Activated gamma-delta T cell treated with Interleukin-2 at 50 U/mL for 16 hours (primary cell): ENCODE measurements around the gene MANBA.
"Not testable (repeated sequence)": the region's sequence is repeated elsewhere in the genome, so short reads cannot be mapped to it uniquely, and the experiment has no call there.

Source experiments
- DNase-seq: peaks from one replicate; pipeline ENCODE4 v3.0.0-alpha.2; 2020

Gene MANBA

GRCh38 chr4:102718833-102719575 is 41.8 kb downstream of the MANBA start:
- DNase-seq, result not testable (repeated sequence)

DNA sequence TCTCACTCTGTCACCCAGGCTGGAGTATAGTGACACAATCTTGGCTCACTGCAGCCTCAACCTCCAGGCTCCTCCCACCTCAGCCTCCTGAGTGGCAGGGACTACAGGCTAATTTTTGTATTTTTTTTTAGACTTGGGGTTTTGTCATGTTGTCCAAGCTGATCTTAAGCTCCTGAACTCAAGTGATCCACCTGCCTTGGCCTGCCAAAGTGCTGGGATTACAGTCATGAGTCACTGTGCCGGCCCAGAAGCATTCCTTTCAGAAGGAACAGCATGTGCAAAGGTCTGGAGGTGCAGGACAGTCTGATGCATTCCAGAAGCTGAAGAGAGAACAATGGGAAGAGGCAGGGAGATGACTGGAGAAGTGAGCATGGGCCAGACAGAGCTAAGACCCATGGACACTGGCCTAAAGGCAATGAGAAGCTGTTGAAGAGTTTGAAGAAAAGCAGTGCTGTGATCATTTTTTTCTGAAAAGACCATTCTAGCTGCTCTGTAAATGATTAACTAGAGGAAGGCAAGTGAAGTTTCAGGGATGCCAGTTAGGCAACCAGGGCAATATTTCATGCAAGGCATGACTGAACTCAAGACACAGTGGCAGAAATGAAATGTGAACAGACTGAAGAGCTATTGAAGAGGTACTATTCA is 43.2 kb downstream of the MANBA start:
- DNase-seq, result no peak

DNA sequence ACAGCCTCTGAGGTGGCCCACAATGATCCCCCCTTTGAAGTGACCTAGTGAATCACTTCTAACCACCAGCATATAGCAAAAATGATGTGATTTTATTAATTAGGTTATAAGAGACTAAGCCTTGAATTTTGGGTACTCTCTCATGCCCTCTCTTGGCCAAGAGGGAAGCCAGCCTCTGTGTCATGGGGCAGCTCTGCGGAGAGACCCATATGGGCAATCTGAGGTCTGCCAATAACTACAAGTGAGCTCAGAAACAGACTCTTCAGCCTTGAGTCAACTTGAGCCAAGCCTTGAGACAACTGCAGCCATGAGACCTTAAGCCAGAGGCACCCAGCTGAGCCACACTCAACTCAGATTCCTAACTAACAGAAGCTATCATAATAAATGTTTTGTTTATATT is 45.7 kb downstream of the MANBA start:
- no peak for DNase-seq

GRCh38 chr4:102713774-102714173 is 47.0 kb downstream of the MANBA start:
- not testable (repeated sequence) for DNase-seq

GRCh38 chr4:102713096-102713495 is 47.7 kb downstream of the MANBA start:
- DNase-seq, result no peak

DNA sequence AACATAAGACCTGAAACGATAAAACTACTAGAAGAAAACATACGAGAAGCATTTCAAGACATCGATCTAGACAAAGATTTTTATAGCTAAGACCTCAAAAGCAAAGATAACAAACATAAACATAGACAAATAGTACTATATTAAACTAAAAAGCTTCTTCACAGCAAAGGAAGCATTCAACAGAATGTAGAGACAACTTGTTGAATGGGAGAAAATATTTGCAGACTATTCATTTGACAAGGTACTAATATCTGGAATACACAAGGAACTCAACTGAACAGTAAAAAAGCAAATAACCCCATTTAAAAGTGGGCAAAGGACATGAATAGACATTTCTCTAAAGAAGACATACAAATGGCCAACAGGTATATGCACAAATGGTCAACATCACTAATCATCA is 49.8 kb downstream of the MANBA start:
- no peak for DNase-seq

DNA sequence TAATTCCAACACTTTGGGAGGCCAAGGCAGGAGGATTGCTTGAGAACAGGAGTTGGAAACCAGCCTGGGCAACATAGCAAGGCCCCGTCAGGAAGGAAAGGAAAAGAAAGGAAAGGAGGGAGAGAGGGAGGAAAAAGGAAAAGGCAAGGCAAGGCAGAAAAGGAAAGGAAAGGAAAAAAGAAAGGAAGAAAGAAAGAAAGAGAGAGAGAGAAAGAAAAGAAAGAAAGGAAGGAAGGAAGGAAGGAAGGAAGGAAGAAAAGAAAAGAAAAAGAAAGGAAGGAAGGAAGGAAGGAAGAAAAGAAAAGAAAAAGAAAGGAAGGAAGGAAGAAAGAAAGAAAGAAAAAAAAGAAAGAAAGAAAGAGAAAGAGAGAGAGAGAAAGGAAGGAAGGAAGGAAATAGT is 51.7 kb downstream of the MANBA start:
- DNase-seq, result not testable (repeated sequence)

DNA sequence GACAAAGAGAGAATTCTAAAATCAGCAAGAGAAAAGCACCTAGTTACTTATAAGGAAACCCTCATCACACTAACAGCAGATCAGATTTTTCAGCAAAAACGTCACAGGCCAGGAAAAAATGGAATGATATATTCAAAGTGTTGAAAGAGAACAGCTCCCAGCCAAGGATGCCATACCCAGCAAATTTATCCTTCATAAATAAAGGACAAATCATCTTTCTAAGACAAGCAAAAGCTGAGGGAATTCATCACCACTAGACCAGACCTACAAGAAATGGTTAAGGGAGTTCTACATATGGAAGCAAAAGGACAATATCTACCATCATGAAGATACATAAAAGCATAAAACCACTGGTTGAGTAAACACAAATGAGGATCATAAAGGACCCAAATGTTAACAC is 53.6 kb downstream of the MANBA start:
- DNase-seq, result no peak

DNA sequence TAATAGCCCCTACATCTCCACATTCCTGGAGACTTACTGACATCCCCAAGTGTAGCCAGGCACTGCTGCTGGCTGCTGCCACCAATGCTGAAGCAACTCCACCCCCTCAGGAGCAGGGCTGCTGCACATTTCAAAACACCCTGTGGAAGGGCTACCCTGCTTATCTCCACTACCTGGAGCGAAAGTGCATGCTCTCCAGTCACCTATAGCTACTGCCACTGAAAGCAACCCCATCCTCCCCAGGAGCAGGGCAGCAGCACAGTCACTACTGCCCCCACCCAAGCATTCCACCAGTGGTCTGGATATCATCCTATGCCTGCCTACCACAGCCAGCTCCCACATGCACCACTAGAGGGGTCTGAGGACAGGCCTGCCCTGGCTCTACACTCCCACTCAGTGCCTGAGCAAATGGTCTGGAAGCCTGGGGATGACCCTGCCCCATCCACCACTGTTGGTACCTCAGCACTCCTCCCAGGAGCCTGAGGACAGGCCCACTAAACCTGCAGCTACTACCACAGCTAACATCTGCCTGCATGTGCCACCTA is 55.3 kb downstream of the MANBA start:
- DNase-seq, result no peak

DNA sequence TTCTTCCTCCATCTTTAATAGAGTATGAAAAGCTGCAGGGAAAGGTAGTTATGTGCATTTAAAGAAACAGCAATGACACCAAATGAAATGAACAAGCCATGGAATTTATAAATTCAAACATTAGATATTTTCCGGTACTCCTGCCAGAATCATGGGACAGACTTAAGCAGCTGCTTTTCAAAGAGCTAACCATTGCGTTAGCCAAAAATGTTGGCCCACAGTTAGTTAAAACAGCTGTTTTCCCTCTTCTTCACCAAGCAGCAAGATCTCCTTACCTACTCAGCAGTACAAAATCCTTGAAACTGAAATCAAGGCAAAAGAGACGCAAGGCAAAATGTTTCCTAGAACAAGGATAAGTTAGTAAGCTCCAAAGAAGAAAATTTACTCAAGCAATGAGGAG is 64.0 kb downstream of the MANBA start:
- DNase-seq, result no peak

GRCh38 chr4:102694791-102695190 is 66.0 kb downstream of the MANBA start:
- DNase-seq, result no peak

DNA sequence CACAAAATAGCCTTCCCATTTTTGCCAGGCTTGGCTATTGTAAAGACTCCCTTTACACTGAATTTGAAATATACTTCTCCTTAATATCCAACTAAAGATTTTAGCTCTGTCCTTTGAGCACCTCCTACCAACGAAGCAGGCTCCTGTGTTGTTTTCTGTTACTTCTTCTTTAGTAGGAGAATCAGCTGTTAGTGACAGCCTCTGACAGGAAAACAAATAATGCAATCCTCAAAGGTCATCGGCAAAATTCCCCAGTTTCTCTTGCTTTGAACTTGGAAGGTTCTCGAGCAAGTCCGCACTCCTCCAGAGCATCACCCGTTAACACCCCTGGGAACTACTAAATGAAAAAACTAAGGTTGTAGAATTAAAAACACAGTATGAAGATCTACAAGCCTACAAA is 66.9 kb downstream of the MANBA start:
- no peak for DNase-seq

DNA sequence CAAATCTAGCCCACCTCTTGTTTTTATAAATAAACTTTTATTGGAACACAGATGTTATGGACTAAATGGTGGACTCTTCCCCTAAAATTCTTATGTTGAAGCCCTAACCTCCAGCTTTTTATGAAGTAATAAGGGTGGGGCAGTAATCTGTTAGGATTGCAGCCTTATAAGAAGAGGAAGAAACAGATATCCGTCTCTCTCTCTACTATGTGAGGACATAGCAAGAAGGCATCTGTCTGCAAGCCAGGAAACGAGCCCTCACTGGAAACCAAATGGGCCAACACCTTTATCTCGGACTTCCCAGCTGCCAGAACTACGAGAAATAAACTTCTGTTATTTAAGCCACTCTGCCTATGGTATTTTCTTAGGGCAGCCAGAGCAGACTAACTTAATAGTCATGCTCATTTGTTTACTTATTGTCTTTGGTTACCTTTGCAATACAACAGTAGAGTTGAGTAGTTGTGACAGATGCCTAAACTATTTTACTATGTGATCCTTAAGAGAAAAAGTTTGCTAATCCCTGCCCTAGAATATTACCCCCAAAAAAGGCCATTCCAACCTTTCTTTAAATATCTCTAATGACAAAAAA is 67.4 kb downstream of the MANBA start:
- no peak for DNase-seq

GRCh38 chr4:102692474-102692873 is 68.3 kb downstream of the MANBA start:
- no peak for DNase-seq

- DNase-seq, result no peak
These were observed 72.8 kb downstream of the MANBA start for GRCh38 chr4:102687982-102688433.

- no peak for DNase-seq
These were observed 73.3 kb downstream of the MANBA start for GRCh38 chr4:102687373-102687981.

- no peak for DNase-seq
These were observed 75.0 kb downstream of the MANBA start for GRCh38 chr4:102685768-102686167.

- no peak for DNase-seq
These were observed 76.1 kb downstream of the MANBA start for GRCh38 chr4:102684610-102685052.

- DNase-seq, result no peak
These were observed 76.7 kb downstream of the MANBA start for GRCh38 chr4:102683881-102684609.

- no peak for DNase-seq
These were observed 82.0 kb downstream of the MANBA start for GRCh38 chr4:102678695-102679335.

DNA sequence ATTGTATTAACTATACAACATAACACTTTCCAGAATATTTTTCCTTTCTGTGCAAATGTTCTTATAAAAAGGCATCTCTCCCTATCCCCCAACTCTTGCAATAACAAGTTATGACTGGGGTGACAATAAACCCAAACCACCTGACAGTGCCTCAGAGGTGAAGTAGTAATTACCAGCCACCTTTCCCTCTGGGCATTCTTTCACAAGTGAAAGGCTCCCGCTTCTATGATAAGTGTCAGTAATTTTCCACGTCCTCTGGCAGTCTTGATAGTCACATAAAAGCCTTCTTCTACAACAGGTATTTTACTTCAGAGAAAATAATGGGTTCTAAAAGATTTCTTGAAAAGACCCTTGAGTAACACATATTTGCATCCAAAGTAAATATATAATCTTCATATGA is 82.7 kb downstream of the MANBA start:
- no peak for DNase-seq

GRCh38 chr4:102675141-102675540 is 85.6 kb downstream of the MANBA start:
- DNase-seq, result no peak
